GM23338 (cell line): ENCODE measurements around the gene CCIN. TPM values are rescaled to one million over a fixed set of nuclear protein-coding genes. Genes with fewer than 3 reads are reported as not detected.

Source experiments
- ATAC-seq: fragments of 200-7000 bp; cut with Tn5 transposase; 3 replicates; pipeline ENCODE4 v1.9.1; 2020
- DNase-seq: peaks from one replicate; pipeline ENCODE4 v3.0.0-alpha.2; 2015; ENCODE audit warnings: low spot score
- H2AFZ ChIP-seq: fragments of 200-600 bp; sonication (generic); 2 replicates; pipeline ENCODE4 v1.8.0; 2016; ENCODE audit warnings: antibody characterized with exemption, mild to moderate bottlenecking, moderate library complexity
- H3F3A ChIP-seq: fragments of 200-600 bp; sonication (generic); replicated peaks from 2 replicates; pipeline ENCODE4 v1.8.0; 2017; ENCODE audit warnings: antibody characterized with exemption, mixed run types, low read depth
- H3K27ac ChIP-seq: fragments of 200-600 bp; sonication (generic); 2 replicates; pipeline ENCODE4 v1.6.1; 2016; ENCODE audit warnings: low read depth
- H3K27me3 ChIP-seq: fragments of 200-600 bp; sonication (generic); 2 replicates; pipeline ENCODE4 v1.8.0; 2016; ENCODE audit warnings: mild to moderate bottlenecking, mixed run types, moderate library complexity; ENCODE audit not compliant: insufficient read depth
- H3K36me3 ChIP-seq: fragments of 200-600 bp; sonication (generic); 2 replicates; pipeline ENCODE4 v1.8.0; 2016; ENCODE audit warnings: mild to moderate bottlenecking; ENCODE audit not compliant: insufficient read depth
- H3K4me1 ChIP-seq: fragments of 200-600 bp; sonication (generic); 2 replicates; pipeline ENCODE4 v1.8.0; 2016; ENCODE audit warnings: mild to moderate bottlenecking, moderate library complexity; ENCODE audit not compliant: insufficient read depth
- H3K4me2 ChIP-seq: fragments of 200-600 bp; sonication (generic); 2 replicates; pipeline ENCODE4 v1.7.1; 2017; ENCODE audit warnings: mixed run types
- H3K4me3 ChIP-seq: fragments of 200-600 bp; sonication (generic); 2 replicates; pipeline ENCODE4 v1.6.1; 2016; ENCODE audit warnings: mixed run types
- H3K79me2 ChIP-seq: fragments of 200-600 bp; sonication (generic); replicated peaks from 2 replicates; pipeline ENCODE4 v1.8.0; 2017; ENCODE audit warnings: mild to moderate bottlenecking; ENCODE audit not compliant: insufficient read depth
- H3K9me2 ChIP-seq: fragments of 200-600 bp; sonication (generic); 2 replicates; pipeline ENCODE4 v1.8.0; 2017; ENCODE audit not compliant: insufficient read depth
- H4K20me1 ChIP-seq: fragments of 200-600 bp; sonication (generic); replicated peaks from 2 replicates; pipeline ENCODE4 v1.8.0; 2017; ENCODE audit warnings: mild to moderate bottlenecking; ENCODE audit not compliant: insufficient read depth
- H3K27ac Mint-ChIP-seq: 2 replicates; pipeline ENCODE4 v1.8.0; 2020; ENCODE audit warnings: inconsistent platforms, mild to moderate bottlenecking, moderate library complexity, mixed read lengths
- H3K27me3 Mint-ChIP-seq: 3 replicates; pipeline ENCODE4 v1.8.0; 2022; ENCODE audit warnings: low read depth, mild to moderate bottlenecking, moderate library complexity, mixed read lengths, inconsistent platforms; ENCODE audit not compliant: insufficient read depth, poor library complexity
- H3K36me3 Mint-ChIP-seq: 3 replicates; pipeline ENCODE4 v1.8.0; 2021; ENCODE audit warnings: low read depth, mild to moderate bottlenecking, inconsistent platforms, moderate library complexity, mixed read lengths
- H3K4me1 Mint-ChIP-seq: 3 replicates; pipeline ENCODE4 v1.8.0; 2020; ENCODE audit warnings: mild to moderate bottlenecking, inconsistent platforms, mixed read lengths
- H3K4me3 Mint-ChIP-seq: 3 replicates; pipeline ENCODE4 v1.8.0; 2021; ENCODE audit warnings: moderate library complexity, mild to moderate bottlenecking, inconsistent platforms, mixed read lengths
- H3K9me3 Mint-ChIP-seq: 3 replicates; pipeline ENCODE4 v1.8.0; 2020; ENCODE audit warnings: moderate library complexity, mild to moderate bottlenecking, inconsistent platforms, mixed read lengths
- CTCF ChIP-seq, 2 experiments: fragments of 200-600 bp in 1 of 2; sonication (generic) in 1 of 2; conservative IDR thresholded peaks; 2 replicates each; pipeline versions ENCODE4 v1.5.1 to v1.6.1; 2016 to 2017; ENCODE audit warnings: antibody characterized with exemption in 2 of 2, low read depth in 2 of 2, mild to moderate bottlenecking in 2 of 2, moderate library complexity in 1 of 2
- ETS1 ChIP-seq: IDR thresholded peaks from 2 replicates; pipeline ENCODE4 v1.6.1; 2016; ENCODE audit warnings: antibody characterized with exemption
- JUNB ChIP-seq: IDR thresholded peaks from one replicate; pipeline ENCODE4 v1.6.1; 2016; ENCODE audit warnings: antibody characterized with exemption; ENCODE audit not compliant: unreplicated experiment
- POLR2AphosphoS5 ChIP-seq: IDR thresholded peaks from 2 replicates; pipeline ENCODE4 v1.6.1; 2016; ENCODE audit warnings: antibody characterized with exemption, low read depth
- REST ChIP-seq: IDR thresholded peaks from one replicate; pipeline ENCODE4 v1.6.1; 2018; ENCODE audit warnings: antibody characterized with exemption; ENCODE audit not compliant: unreplicated experiment
- STAT1 ChIP-seq: IDR thresholded peaks from one replicate; pipeline ENCODE4 v1.6.1; 2016; ENCODE audit warnings: antibody characterized with exemption; ENCODE audit not compliant: unreplicated experiment
- ZNF114 ChIP-seq: fragments of 250-450 bp; sonication (Bioruptor Pico); IDR thresholded peaks from 2 replicates; pipeline ENCODE4 v1.5.0; 2020; ENCODE audit warnings: mild to moderate bottlenecking, moderate library complexity
- ZNF331 ChIP-seq: fragments of 250-450 bp; sonication (Bioruptor Pico); IDR thresholded peaks from 2 replicates; pipeline ENCODE4 v1.5.0; 2020; ENCODE audit warnings: low read depth, mild to moderate bottlenecking, moderate library complexity
- polyA plus RNA-seq: library from polyadenylated mRNA; unstranded; fragments of >200 nt; fragmentation: Nextera tagmentation; extraction: Ambion mirVana; gene quantifications from 2 replicates; pipeline ENCODE4 v1.2.1, GENCODE V29; 2016
- total RNA-seq: library from RNA; depleted of rRNA; stranded (reverse); fragments of >200 nt; shearing (Covaris generic); gene quantifications from 2 replicates; pipeline ENCODE4 v1.2.3, GENCODE V29; 2014

CCIN gene
- total and polyA plus RNA-seq, 2 experiments from 2014 or later: 0.14 TPM; not detected in 1

GRCh38 chr9:36125062-36125855, 43.9 kb upstream of the CCIN start:
- DNase-seq: no peak
- H3K9me2 ChIP-seq: no peaks in the 10 kb centered on the region

More at GRCh38 chr9:36125062-36125855, 43.9 kb upstream of the CCIN start:
- Histone ChIP-seq H3K27me3 (no peaks in the 10 kb centered on the region), H3K27ac (no peak overlapping the region), H3K79me2 (no peaks in the 10 kb centered on the region), H2AFZ (no peak overlapping the region), H4K20me1 (no peaks in the 10 kb centered on the region), H3K4me2 (no peak overlapping the region), H3K36me3 (no peaks in the 10 kb centered on the region), H3K4me3 (no peak overlapping the region), H3K4me1 (0 out of 2 replicates have a peak, but pooled peaks cover 3% of the 10 kb centered on the region), H3F3A (no peaks in the 10 kb centered on the region)
- Mint-ChIP-seq H3K4me3 (no peak overlapping the region), H3K9me3 (no peaks in the 10 kb centered on the region), H3K36me3 (no peaks in the 10 kb centered on the region), H3K4me1 (peaks cover 2% of the 10 kb centered on the region; the same call in 2 of the 3 replicates), H3K27ac (no peak overlapping the region), H3K27me3 (peaks cover 2% of the 10 kb centered on the region)
- TF ChIP-seq ZNF114 (CRISPR knock-in tag) (no peak), REST (no peak), JUNB (no peak), ZNF331 (no peak), STAT1 (no peak), ETS1 (no peak), POLR2AphosphoS5 (no peak), CTCF (conservative IDR thresholded peaks at IDR 0.05; ENCODE audit: low read depth in 2 of 2) (no peak)
- no peak for ATAC-seq
